A549 treated with DMSO at 1 μM for 4 hours (cell line): ENCODE results near the gene FOXO6. TPM values are rescaled to one million over a fixed set of nuclear protein-coding genes. Genes with fewer than 3 reads are reported as not detected.

Experiments used
- total RNA-seq: library from RNA; stranded (reverse); fragments of 200-300 nt; extraction: Qiagen RNA extraction; gene quantifications from 5 replicates; pipeline ENCODE4 v1.2.3, GENCODE V29; 2022; ENCODE audit warnings: low read depth

Gene FOXO6
- total RNA-seq, result 0.29 to 0.74 TPM (median 0.48 TPM) in 5 replicates

DNA sequence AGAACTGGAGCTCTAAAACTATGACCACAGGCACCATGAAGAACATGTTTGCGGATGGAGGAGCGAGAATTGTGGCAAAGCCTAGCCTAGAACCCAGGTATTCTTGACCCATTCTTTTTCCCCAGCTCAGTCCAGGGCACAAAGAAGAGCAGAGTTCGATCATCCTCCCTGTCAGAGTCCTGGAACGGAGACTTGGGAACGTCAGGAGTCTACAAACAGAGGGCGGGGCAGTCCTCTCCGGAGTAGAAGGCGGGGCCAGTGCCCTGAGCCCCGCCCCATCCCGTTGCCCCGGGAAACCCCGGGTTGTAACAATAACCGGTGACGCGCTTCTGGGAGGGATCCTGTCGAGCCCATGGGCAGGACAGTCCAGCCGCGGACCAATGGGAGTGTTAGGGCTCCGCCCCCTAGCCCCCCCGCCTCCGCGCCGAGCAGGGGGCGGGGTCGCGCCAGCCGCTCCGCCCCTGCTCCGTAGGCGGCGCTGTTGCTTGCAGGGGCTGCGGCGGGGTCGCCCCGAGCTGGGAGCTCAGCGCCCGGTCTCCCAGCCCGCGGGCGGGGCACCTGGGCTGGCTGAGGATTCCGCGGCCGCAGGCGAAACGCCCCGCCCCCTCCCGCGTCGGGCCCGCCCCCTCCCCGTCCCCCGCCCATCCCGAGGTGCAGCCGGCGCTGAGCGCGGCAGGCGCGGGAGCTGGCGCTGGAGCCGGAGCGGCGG, at the start of gene FOXO6:
TSS of gene FOXO6 (plus strand) at position 649 of the 709 bp plus-strand sequence.

Other genes starting within 250 kb of the FOXO6 start
- gene SCMH1, start 119.1 kb upstream of the FOXO6 start, total RNA-seq, result 10.0 to 14.8 TPM (median 12.7 TPM) in 5 replicates
- 2.8 to 4.8 TPM (median 3.7 TPM) in 5 replicates for gene EDN2, start 123.2 kb downstream of the FOXO6 start, total RNA-seq